HL-60 (cell line): Measurements from ENCODE around the gene CTNNA1.
"Not testable (repeated sequence)": the region's sequence is repeated elsewhere in the genome, so short reads cannot be mapped to it uniquely, and the experiment has no call there.

Experiments
- CTCF ChIP-seq: IDR thresholded peaks from one replicate; pipeline ENCODE4 v1.5.1; 2011; ENCODE audit warnings: low read length, control low read depth, inconsistent platforms; ENCODE audit not compliant: insufficient read depth
- GABPA ChIP-seq: IDR thresholded peaks from 2 replicates; pipeline ENCODE4 v1.6.1; 2012; ENCODE audit warnings: low read depth
- POLR2AphosphoS5 ChIP-seq: IDR thresholded peaks from 2 replicates; pipeline ENCODE4 v1.6.1; 2012; ENCODE audit warnings: low read depth
- REST ChIP-seq: IDR thresholded peaks from 2 replicates; pipeline ENCODE4 v1.6.1; 2012; ENCODE audit warnings: low read depth; ENCODE audit not compliant: insufficient replicate concordance
- SPI1 ChIP-seq: IDR thresholded peaks from 2 replicates; pipeline ENCODE4 v1.6.1; 2012; ENCODE audit warnings: low read depth, mild to moderate bottlenecking, borderline replicate concordance

- TF ChIP-seq GABPA, CTCF, REST, POLR2AphosphoS5, SPI1: not testable (repeated sequence)
Observed at GRCh38 chr5:138773624-138774023, 20.4 kb downstream of the CTNNA1 start.
